Measurements from ENCODE around the gene CACNB3.

DNA sequence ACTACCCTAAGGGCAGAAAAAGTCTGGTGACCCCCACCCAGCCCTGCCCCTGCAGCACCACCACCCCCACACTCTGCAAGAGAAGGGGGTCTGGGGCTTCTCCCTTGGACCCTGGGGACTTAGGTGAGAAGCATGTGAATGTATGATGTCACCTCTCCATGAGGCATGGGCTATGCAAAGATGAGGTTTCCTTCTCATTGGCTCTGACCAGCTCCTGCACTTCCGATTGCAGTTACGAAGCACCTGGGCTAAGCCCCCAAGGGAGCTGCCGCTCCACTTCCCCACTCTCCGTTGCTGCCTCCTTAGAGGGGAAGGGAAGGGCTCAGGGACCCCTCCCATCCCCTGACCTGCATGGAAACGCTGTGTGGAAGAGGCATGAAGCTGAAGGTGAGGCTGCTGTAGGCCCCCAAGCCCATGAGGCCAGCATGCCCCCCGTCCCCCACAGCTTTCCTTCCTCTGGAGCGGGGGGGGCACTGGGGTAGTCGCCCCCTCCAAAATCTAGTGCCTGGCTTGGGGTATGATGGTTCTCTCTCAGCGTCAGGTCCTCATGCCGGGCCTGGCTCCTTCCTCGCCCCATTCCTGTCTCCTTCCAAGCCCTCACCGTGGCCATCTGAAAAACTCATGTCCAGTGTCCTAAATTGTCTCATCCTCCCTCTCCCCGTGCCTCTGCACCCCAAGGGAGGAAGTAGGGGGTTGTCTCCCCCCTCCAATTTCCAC is 39.1 kb downstream of the CACNB3 start:
- TF ChIP-seq CTCF (IDR thresholded peaks at IDR 0.05) (no peak), POLR2A (IDR thresholded peaks at IDR 0.05) (no peak)

All from vagina (tissue), 2 donors.